Vagina (tissue), 2 donors: ENCODE results near the gene CD48. TPM values are rescaled to one million over a fixed set of nuclear protein-coding genes. Genes with fewer than 3 reads are reported as not detected.
A peak's percentile ranks its signal among the peaks of the same experiment; 100 is the strongest.

ENCODE experiments used
- DNase-seq, 2 donors: peaks; one replicate each; pipeline ENCODE4 v3.0.0-alpha.2; 2017; ENCODE audit errors: extremely low spot score in 2 of 2
- H3K27ac ChIP-seq: fragments of 200-600 bp; sonication (generic); one replicate; pipeline ENCODE4 v1.5.1; 2019
- H3K27me3 ChIP-seq: fragments of 200-600 bp; sonication (generic); one replicate; pipeline ENCODE4 v1.5.1; 2019
- H3K36me3 ChIP-seq, 2 donors: fragments of 200-600 bp; sonication (generic); one replicate each; pipeline ENCODE4 v1.5.1; 2017 to 2019
- H3K4me1 ChIP-seq: fragments of 200-600 bp; sonication (generic); one replicate; pipeline ENCODE4 v1.5.1; 2019
- H3K4me3 ChIP-seq, 2 donors: fragments of 200-600 bp; sonication (generic); 1 replicate in 1 of 2; 2 replicates in 1 of 2; pipeline ENCODE4 v1.5.1; 2016 to 2019
- H3K9me3 ChIP-seq: fragments of 200-600 bp; sonication (generic); one replicate; pipeline ENCODE4 v1.5.1; 2019
- POLR2A ChIP-seq, 2 donors: fragments of 450-650 bp; IDR thresholded peaks; one replicate each; pipeline ENCODE4 v1.6.1; 2017; ENCODE audit warnings: antibody characterized with exemption in 2 of 2, mild to moderate bottlenecking in 2 of 2, moderate library complexity in 2 of 2
- POLR2AphosphoS5 ChIP-seq, 2 donors: sonication (generic); formaldehyde crosslinking; IDR thresholded peaks; one replicate each; pipeline ENCODE4 v1.9.0; 2017; ENCODE audit warnings: antibody characterized with exemption in 2 of 2, mild to moderate bottlenecking in 2 of 2, low read depth in 1 of 2; ENCODE audit not compliant: insufficient read depth in 1 of 2
- intact Hi-C: fragments of 100-400 bp; cut with DNase I; formaldehyde crosslinking; loops from one replicate; pipeline ENCODE4 v1.15.1; 2023
- total RNA-seq: library from RNA; depleted of rRNA; stranded (reverse); fragments of >200 nt; gene quantifications from one replicate; pipeline ENCODE4 v1.2.3, GENCODE V29; 2016
- TF ChIP-seq, protein P1 (sequence below), 3 experiments: fragments of 450-650 bp in 2 of 3; fragments of 200-600 bp in 1 of 3; sonication (generic) in 1 of 3; IDR thresholded peaks; one replicate each; pipeline ENCODE4 v1.5.1; 2017 to 2019; ENCODE audit warnings: antibody characterized with exemption in 3 of 3, mild to moderate bottlenecking in 2 of 3, moderate library complexity in 2 of 3

The CD48 gene
- total RNA-seq, 1 donor from 2014 or later, result 4.7 TPM

DNA sequence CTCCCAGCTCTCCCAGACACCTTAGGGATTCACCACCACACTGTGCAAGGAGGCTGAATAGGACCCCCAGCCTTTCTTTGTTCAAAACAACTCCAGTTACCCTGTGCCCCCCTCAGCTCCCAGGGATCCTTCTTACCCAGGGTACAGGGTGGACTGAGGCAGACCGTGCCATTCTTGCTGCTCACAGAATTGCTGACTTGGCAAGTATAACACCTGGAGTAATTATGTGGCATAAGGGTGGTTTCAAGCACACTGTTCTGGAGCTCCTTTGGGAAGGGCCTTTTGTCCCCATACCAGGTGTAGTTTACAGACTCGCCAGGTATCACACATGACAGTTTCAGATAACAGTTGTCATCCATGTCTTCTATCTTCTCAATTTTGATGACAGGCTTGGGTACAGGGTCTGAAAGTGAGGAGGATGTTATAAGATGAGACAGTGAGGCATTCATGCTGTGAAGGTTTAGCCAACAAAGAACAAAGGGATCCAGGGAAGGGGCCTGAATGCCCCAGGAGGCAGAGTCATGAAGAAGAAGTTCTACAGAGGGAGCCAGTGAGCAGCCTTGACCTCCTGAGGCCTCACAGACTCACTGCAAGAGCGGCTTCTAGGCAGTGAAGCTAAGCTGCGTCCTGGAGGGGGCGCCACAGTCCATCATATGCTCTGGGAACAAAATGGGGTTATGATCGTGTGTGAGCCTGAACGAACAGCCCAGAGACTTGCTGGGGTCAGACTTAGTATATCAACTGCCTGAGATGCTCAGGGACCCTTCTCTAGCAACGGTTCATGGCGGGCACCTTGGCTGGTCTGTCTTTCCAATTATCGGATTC lies 30.3 kb downstream of the CD48 start:
- Histone ChIP-seq H3K36me3 (no peaks in the 10 kb centered on the region), H3K4me1 (no peaks in the 10 kb centered on the region), H3K27ac (no peak overlapping the region), H3K27me3 (no peaks in the 10 kb centered on the region), H3K9me3 (no peaks in the 10 kb centered on the region), H3K4me3 (no peak overlapping the region)
- DNase-seq, result no peak
- TF ChIP-seq, protein P1, sequence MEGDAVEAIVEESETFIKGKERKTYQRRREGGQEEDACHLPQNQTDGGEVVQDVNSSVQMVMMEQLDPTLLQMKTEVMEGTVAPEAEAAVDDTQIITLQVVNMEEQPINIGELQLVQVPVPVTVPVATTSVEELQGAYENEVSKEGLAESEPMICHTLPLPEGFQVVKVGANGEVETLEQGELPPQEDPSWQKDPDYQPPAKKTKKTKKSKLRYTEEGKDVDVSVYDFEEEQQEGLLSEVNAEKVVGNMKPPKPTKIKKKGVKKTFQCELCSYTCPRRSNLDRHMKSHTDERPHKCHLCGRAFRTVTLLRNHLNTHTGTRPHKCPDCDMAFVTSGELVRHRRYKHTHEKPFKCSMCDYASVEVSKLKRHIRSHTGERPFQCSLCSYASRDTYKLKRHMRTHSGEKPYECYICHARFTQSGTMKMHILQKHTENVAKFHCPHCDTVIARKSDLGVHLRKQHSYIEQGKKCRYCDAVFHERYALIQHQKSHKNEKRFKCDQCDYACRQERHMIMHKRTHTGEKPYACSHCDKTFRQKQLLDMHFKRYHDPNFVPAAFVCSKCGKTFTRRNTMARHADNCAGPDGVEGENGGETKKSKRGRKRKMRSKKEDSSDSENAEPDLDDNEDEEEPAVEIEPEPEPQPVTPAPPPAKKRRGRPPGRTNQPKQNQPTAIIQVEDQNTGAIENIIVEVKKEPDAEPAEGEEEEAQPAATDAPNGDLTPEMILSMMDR (IDR thresholded peaks at IDR 0.05), result peak; percentile 26 to 49 (median 32)
- TF ChIP-seq POLR2A (IDR thresholded peaks at IDR 0.05) (no peak), POLR2AphosphoS5 (IDR thresholded peaks at IDR 0.05; ENCODE audit: insufficient read depth in 1 of 2, low read depth in 1 of 2) (peak in 1 of 2 donors; percentile 33)
- intact Hi-C loops, result no loop called here

DNA sequence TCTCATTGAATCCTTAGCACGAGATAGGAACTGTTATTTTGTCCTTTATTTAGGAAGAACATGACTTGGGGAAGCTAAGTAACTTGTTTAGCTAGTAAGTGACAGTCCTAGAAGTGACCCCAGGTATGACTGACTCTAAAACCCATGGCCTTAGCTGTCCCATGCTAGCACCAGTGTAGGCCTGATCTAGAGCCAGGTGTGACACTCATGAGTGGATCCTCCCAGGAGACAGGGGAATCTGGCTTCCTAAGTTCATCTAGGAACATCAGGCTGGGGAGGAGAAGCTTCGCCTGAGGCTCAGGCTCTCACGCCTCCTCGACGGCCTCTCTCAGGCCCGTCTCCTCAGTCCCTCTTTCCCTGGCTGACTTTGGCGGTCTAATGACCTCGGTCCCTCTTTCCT lies 31.2 kb downstream of the CD48 start:
- TF ChIP-seq, protein P1 (IDR thresholded peaks at IDR 0.05), result no peak
- TF ChIP-seq POLR2AphosphoS5 (IDR thresholded peaks at IDR 0.05; ENCODE audit: insufficient read depth in 1 of 2, low read depth in 1 of 2) (no peak), POLR2A (IDR thresholded peaks at IDR 0.05) (no peak)
- Histone ChIP-seq H3K9me3 (no peaks in the 10 kb centered on the region), H3K27ac (no peak overlapping the region), H3K4me3 (no peak overlapping the region), H3K4me1 (no peaks in the 10 kb centered on the region), H3K36me3 (no peaks in the 10 kb centered on the region), H3K27me3 (no peaks in the 10 kb centered on the region)
- intact Hi-C loops, result no loop called here
- DNase-seq, result no peak

DNA sequence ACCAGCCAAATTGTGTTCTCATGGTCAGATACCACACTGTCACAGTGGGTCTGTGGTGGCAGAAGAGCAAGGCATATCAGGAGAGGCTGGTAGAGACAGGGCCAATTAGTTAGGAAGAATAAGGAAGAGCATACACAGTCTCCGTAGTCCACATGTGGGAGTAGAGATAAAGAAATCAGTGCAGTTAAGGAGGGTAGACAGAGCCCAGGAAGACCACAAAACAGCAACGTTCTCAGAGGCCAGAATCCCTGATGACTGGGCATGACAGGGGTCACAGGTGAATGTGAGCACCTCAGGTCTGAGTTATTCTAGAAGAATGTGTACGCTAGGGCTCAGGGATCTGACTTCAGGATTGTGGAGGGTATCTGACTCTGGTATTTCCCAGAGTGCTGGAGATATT lies 31.7 kb downstream of the CD48 start:
- no peak for TF ChIP-seq POLR2A (IDR thresholded peaks at IDR 0.05)
- TF ChIP-seq, protein P1 (IDR thresholded peaks at IDR 0.05), result no peak
- TF ChIP-seq POLR2AphosphoS5 (IDR thresholded peaks at IDR 0.05; ENCODE audit: insufficient read depth in 1 of 2, low read depth in 1 of 2), result no peak
- H3K9me3 ChIP-seq, result no peaks in the 10 kb centered on the region
- H3K27me3 ChIP-seq, result no peaks in the 10 kb centered on the region
- no peak overlapping the region for H3K27ac ChIP-seq
- intact Hi-C loops, result no loop called here
- no peaks in the 10 kb centered on the region for H3K4me1 ChIP-seq
- no peaks in the 10 kb centered on the region for H3K36me3 ChIP-seq
- DNase-seq, result no peak
- no peak overlapping the region for H3K4me3 ChIP-seq

DNA sequence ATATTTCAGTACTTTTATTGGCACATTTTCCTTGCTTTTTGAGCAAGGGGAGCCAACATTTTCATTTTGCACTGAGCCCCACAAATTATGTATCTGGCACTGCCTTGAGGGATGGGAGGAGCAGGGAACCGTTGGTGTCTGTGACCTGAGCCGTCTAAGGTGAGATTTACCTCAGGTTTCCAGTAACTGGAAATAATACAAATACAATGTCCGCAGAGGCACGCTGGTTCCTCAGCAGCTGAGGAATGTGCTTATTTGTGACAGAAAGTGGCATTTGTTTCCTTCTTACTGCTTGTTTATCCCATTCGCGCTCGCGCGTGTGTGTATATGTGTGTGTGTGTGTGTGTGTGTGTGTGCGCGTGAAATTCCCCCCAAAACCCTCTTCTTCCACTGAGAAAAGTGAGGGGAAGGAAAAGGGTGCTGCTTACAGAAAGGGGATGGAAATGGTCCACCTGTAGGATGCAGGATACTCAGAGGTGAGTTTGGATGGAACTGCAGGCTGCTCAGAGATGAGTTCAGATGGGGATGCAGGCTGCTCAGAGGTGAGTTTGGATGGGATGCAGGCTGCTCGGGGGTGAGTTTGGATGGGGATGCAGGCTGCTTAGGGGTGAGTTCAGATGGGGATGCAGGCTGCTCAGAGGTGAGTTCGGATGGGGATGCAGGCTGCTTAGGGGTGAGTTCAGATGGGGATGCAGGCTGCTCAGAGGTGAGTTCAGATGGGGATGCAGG lies 34.6 kb downstream of the CD48 start:
- DNase-seq, result no peak
- TF ChIP-seq POLR2A (IDR thresholded peaks at IDR 0.05) (no peak), POLR2AphosphoS5 (IDR thresholded peaks at IDR 0.05; ENCODE audit: insufficient read depth in 1 of 2, low read depth in 1 of 2) (no peak)
- TF ChIP-seq, protein P1 (IDR thresholded peaks at IDR 0.05), result no peak
- Histone ChIP-seq H3K4me3 (no peak overlapping the region), H3K9me3 (no peaks in the 10 kb centered on the region), H3K4me1 (no peaks in the 10 kb centered on the region), H3K36me3 (no peaks in the 10 kb centered on the region), H3K27me3 (no peaks in the 10 kb centered on the region), H3K27ac (no peak overlapping the region)
- intact Hi-C loops, result no loop called here
